Measurements from ENCODE around the gene ICAM4. TPM values are rescaled to one million over a fixed set of nuclear protein-coding genes. Genes with fewer than 3 reads are reported as not detected.

The ICAM4 gene
- total and polyA plus RNA-seq, 2 of the 8 experiments (the other 6 are each of a cell fraction or from before 2014, with no cell fraction given) = 1.5 to 4.1 TPM

GRCh38 chr19:10318807-10319682 is 32.3 kb downstream of the ICAM4 start (continued):
- TF ChIP-seq CHD7 (IDR thresholded peaks at IDR 0.05; ENCODE audit: insufficient replicate concordance, low read length) = no peak
- no peak for TF ChIP-seq GTF2F1 (IDR thresholded peaks at IDR 0.05; ENCODE audit: borderline replicate concordance, low read depth, low read length)
- no peak for TF ChIP-seq MAFK (IDR thresholded peaks at IDR 0.05; ENCODE audit: low read depth, low read length)
